GM19025 (cell line): ENCODE data around the gene CCDC30.
A peak's percentile ranks its signal among the peaks of the same experiment; 100 is the strongest.
"Not testable (repeated sequence)": the region's sequence is repeated elsewhere in the genome, so short reads cannot be mapped to it uniquely, and the experiment has no call there.

Experiments
- ATAC-seq: cut with Tn5 transposase; IDR thresholded peaks from one replicate; pipeline ENCODE4 v1.9.1; 2021; ENCODE audit warnings: mild to moderate bottlenecking, low read depth, moderate library complexity; ENCODE audit not compliant: unreplicated experiment

Gene CCDC30

GRCh38 chr1:42449256-42449655, 13.8 kb upstream of the CCDC30 start:
- no peak for ATAC-seq

GRCh38 chr1:42450061-42450460, 13.0 kb upstream of the CCDC30 start:
- ATAC-seq, result no peak

GRCh38 chr1:42453386-42453785, 9.7 kb upstream of the CCDC30 start:
- no peak for ATAC-seq

DNA sequence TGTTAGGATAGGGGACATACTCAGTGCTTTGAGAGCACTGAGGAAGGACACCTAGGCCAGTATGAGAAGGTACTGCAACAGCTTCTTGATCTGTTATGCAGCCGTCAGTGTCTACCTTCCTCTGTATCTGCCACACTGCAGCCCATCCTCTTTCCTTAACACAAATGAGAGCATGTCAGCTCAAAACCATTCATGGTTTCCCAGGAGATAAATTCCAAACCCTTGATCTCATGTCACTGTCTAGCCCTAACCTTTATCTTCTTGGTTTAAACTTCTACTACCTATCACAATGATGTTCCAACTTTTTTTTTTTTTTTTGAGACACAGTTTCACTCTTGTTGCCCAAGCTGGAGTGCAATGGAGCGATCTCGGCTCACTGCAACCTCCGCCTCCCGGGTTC, 8.7 kb upstream of the CCDC30 start:
- no peak for ATAC-seq

GRCh38 chr1:42456010-42456753, 6.9 kb upstream of the CCDC30 start, which contains the start of the genes PPCS and ZMYND12:
Gene PPCS (plus strand): TSS chr1:42456543. CDS start chr1:42456566, 23 bp downstream.
Gene ZMYND12 (minus strand): TSS chr1:42456022. CDS start chr1:42455997, 25 bp downstream.
- ATAC-seq, result peak; percentile 77

DNA sequence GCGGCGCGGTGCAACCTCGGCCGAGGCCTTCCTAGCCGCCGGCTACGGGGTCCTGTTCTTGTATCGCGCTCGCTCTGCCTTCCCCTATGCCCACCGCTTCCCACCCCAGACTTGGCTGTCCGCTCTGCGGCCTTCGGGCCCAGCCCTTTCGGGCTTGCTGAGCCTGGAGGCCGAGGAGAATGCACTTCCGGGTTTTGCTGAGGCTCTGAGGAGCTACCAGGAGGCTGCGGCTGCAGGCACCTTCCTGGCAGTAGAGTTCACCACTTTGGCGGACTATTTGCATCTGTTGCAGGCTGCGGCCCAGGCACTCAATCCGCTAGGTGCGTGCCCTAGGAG, 6.4 kb upstream of the CCDC30 start:
- ATAC-seq, result peak; percentile 60

- ATAC-seq, result no peak
Measured at GRCh38 chr1:42461196-42461595, 1.9 kb upstream of the CCDC30 start.

DNA sequence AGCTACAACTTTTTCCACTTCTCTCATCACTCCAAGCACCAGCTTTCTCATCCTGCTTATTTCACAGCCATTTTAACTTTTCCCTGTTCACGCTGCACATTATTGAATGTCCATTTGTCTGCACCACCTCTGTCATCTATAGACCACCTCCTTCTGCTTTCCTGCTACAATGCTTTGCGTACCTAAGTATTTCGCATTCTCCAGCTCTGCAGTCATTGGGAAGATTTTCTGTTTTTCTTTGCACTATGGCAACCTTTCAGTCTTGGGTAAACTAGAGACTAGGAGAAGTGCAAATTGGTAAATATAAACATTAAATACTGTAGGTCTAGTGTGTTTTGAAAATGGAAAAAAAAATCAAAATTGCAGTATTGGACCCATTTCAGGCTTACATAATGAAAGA, 835 bp downstream of the CCDC30 start:
- ATAC-seq, result no peak

DNA sequence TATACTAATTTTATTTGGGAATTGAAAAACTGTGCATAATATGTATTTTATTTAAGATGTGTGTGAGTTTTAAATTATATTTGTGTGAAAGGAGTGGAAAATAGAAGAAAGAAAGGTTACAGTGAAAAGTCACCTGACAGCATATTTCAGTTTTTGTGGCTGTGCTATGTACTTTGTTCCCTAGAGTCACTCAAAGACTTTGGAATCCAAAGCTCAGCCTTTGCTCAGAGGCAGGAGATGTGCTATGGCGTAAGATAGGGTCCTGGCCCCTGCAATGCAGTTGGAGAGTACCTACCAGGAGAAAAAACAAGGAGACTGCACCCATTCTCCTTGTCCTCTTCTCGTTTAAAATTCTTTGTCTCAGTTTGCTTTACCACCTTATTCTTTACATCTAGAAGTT, 2.9 kb downstream of the CCDC30 start:
- ATAC-seq, result no peak

GRCh38 chr1:42469727-42470126, 6.6 kb downstream of the CCDC30 start:
- ATAC-seq, result no peak

- no peak for ATAC-seq
Measured at GRCh38 chr1:42476605-42477004, 13.5 kb downstream of the CCDC30 start.

DNA sequence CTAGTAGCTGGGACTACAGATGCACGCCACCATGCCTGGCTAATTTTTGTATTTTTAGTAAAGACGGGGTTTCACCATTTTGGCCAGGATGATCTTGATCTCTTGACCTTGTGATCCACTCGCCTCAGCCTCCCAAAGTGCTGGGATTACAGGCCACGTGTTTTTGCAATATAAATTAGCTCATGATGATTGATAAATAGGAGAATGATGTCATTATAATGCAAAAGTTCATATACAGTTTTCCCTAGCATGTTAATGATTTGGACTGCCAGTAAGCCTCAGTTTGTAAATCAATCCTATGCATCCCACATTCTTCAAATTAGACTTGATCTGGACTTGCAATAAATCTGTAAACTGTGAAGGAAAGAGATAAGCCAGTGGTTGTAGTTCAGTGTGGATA, 14.3 kb downstream of the CCDC30 start:
- ATAC-seq, result not testable (repeated sequence)

DNA sequence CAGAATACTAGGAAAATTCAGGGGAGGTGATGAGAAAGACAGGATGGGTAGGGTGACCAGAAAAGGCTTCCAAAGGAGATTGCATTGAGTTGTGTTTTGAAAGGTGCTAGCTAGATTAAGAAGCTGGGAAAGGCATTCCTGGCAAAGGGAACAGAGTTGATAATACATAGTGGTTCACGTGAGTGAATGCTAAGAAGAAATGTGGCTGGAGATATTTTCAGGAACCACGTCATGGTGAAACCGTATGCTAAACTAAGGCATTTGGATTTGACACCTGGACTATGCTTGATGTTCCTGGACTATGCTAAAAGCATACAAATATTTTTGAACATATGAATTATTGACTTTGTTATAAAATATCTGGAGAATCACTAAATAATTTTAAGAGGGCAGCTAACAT, 14.7 kb downstream of the CCDC30 start:
- no peak for ATAC-seq

DNA sequence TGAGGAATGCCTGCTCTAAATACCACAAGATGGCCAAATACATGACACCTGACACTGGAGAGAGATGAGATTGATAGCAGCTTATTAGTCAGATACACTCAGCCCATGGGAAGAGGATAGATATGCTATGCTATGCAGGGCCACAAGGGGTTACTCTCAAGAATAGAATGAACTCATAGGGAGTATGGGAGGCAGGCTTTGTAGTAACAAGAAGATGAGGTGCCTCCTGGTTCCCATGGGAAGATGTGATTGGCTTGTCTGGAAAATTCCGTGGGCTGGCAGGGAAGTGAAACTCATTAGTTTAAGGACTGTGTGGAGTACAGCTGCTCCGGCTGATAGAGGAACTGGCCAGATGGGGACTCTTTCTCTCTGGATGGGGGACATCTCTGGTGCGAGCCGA, 16.5 kb downstream of the CCDC30 start:
- ATAC-seq, result no peak

- ATAC-seq, result no peak
Measured at GRCh38 chr1:42480921-42481320, 17.8 kb downstream of the CCDC30 start.

GRCh38 chr1:42482635-42483153, 19.6 kb downstream of the CCDC30 start:
- ATAC-seq, result no peak

DNA sequence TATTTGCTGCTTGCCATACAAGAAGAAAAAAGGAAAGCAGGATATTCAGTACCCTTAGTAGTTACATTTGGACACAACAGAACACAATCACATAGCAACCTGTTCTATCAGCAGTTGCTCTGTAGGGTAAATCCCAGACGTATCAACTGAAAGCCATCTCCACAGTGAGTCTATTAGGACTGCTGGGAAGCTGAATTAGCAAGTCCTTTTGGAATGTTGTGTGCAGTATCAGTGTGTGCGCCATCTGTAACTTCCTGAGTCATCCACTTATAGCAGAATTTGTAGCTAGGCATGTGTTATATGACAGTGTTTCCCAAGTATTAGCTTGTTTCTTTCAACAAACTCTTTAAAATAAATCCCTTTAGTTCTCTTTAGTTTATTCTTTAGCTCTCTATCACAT, 21.3 kb downstream of the CCDC30 start:
- ATAC-seq, result no peak

DNA sequence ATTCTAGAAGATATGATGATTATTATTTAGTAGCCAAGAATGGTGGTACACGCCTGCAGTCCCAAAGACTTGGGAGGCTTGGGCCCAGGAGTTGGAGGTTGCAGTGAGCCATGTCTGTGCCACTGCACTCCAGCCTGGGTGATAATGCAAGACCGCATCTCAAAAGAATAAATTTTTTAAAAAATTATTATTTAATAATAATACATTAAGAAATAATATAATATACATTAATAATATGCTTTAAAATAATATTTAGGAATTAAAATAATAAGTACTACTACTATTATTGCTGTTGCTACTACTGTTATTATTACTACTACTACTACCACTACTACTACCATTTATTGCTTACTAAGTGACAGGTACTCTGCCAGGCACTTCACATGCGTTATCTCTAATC, 27.2 kb downstream of the CCDC30 start:
- ATAC-seq, result no peak

- not testable (repeated sequence) for ATAC-seq
Measured at GRCh38 chr1:42502031-42502430, 38.9 kb downstream of the CCDC30 start.

DNA sequence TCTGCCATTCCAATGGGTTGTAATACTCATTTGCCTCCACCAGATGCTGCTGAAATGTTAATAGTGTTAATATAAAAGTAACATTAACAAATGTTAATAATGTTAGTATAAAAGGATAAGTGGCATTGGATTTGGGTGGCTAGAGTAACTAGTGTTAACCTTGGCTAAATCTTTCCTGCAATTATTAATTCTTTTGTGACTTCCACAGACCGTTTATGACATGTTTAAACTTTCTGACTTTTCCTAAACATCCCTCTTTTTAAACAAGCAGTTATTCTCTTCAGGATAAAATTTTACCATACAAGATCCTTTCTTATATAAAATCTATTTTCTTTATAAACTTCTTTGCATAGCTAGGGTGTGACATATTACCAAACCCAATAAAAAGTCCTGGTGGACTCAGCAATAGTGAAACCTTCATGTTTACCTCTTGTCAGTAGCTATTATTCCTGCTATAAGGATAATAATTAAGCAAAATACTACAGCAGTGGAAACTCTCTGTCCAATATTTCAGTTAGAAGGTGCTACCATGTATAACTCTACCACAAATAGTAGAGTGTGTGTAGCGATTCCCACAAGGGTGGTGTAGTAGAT, 41.5 kb downstream of the CCDC30 start:
- ATAC-seq, result no peak

DNA sequence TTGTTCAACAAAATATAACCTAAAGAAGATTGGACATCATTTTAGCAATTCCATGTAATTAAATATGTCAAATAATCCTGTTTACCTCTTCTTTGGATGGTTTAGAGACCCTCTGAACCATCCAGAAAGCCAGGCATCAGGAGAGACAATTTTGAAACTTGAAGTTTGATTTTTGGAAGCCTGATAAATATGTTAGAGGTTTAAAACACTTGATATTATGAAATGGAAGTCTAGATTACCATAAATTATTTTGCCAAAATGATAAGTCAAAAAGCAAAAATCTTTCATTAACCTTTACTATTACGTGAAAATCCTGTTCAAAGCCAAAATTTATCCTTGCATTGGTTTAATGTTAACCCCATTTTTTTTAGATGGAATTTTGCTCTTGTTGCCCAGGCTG, 43.5 kb downstream of the CCDC30 start:
- ATAC-seq, result no peak

DNA sequence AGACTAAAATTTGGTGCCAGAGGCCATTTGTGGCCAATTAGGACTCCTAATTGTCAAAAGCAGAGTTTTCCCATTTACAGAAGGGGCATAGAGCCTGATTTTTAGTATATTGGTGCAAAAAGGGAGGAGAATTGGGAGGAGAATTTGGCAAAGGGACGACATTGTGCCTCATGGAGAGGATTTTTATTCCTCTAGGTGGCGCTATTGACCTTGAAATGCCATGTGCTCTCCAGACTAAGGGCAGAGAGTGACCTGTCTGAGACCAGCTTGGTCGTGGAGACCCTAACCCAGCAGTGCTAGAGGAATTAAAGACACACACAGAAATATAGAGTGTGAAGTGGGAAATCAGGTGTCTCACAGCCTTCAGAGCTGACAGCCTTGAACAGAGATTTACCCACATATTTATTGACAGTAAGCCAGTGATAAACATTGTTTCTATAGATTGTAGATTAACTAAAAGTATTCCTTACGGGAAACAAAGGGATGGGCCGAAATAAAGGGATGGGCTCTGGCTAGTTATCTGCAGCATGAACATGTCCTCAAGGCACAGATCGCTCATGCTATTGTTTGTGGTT, 48.6 kb downstream of the CCDC30 start:
- ATAC-seq, result not testable (repeated sequence)
